Stimulated activated CD4-positive, alpha-beta T cell treated with anti-CD3 and anti-CD28 coated beads, Interleukin-4, amount 100 ng/mL, for 4 hours (primary cell): ENCODE data around the gene RBM28.

Experiments
- DNase-seq, 2 experiments: peaks; one replicate each; pipeline ENCODE4 v3.0.0-alpha.2; 2020

The RBM28 gene

GRCh38 chr7:128255271-128255670 lies 88.4 kb downstream of the RBM28 start:
- DNase-seq, result no peak

DNA sequence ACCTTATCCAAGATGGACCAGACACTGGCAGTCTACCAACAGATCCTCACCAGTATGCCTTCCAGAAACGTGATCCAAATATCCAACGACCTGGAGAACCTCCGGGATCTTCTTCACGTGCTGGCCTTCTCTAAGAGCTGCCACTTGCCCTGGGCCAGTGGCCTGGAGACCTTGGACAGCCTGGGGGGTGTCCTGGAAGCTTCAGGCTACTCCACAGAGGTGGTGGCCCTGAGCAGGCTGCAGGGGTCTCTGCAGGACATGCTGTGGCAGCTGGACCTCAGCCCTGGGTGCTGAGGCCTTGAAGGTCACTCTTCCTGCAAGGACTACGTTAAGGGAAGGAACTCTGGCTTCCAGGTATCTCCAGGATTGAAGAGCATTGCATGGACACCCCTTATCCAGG lies 89.2 kb downstream of the RBM28 start:
- DNase-seq, result no peak

- DNase-seq, result no peak
These were observed 90.0 kb downstream of the RBM28 start for GRCh38 chr7:128253701-128254100.

DNA sequence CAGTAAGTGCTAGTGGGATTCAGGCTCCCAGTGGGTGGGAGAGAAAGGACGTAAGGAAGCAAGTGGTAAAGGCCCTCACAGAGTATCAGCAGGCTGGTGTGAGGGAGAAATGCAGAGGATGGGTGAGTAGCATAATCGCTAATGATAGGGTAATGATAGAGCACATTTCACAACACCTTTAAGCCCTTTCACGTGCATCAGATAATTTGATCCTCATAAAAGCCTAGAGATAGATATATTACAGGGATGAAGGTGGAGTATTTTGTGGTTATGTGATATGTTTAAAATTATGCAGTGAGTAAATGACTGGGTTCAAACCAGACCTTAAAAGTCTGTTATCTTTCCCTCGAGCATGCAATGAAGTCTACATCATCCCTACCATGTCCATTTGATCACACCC lies 92.4 kb downstream of the RBM28 start:
- DNase-seq, result no peak
